ENCODE measurements around the gene EXOC4. TPM values are rescaled to one million over a fixed set of nuclear protein-coding genes. Genes with fewer than 3 reads are reported as not detected.
A peak's percentile ranks its signal among the peaks of the same experiment; 100 is the strongest.

Gene EXOC4
- total RNA-seq, 4 donors from 2014 or later: 82.4 to 204 (median 128) TPM

DNA sequence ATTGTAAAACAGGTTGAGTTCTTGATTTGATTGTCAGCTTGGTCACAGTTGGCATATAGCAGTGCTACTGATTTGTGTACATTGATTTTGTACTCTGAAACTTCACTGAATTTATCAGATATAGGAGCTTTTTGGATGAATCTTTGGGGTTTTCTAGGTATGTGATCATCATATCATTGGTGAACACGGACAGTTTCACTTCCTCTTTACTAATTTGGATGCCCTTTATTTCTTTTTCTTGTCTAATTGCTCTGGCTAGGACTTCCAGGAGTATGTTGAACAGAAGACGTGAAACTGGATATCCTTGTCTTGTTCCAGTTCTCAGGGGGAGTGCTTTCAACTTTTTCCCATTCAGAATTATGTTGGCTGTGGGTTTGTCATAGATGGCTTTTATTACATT is 86.9 kb downstream of the EXOC4 start:
- Histone ChIP-seq H3K9me3 (peaks cover 26 to 28% of the 10 kb centered on the region in 2 donors), H3K27ac (no peak overlapping the region), H3K4me3 (no peak overlapping the region), H3K36me3 (peaks cover 0 to 17% (median 2%) of the 10 kb centered on the region in 4 donors), H3K4me1 (no peaks in the 10 kb centered on the region), H3K27me3 (no peaks in the 10 kb centered on the region)
- intact Hi-C loops (cut with DNase I; ENCODE audit: low total_unique reads) (no loop called here), in situ Hi-C loops (cut with MboI; ENCODE audit: low pct_ligation_motif_present in 1 of 4, low pct_unique_long_range_greater_than_20kb in 1 of 4, low sequenced_read_pairs in 3 of 4) (no loop called here)
- WGBS, 2 donors (ENCODE audit: low coverage in 1 of 2): 81 to 100% methylated on average over 2 of the region's 2 CpGs
- TF ChIP-seq EP300 (IDR thresholded peaks at IDR 0.05; ENCODE audit: low read depth) (no peak), POLR2A (IDR thresholded peaks at IDR 0.05) (no peak), POLR2AphosphoS5 (IDR thresholded peaks at IDR 0.05) (no peak)
- TF ChIP-seq, protein P1, sequence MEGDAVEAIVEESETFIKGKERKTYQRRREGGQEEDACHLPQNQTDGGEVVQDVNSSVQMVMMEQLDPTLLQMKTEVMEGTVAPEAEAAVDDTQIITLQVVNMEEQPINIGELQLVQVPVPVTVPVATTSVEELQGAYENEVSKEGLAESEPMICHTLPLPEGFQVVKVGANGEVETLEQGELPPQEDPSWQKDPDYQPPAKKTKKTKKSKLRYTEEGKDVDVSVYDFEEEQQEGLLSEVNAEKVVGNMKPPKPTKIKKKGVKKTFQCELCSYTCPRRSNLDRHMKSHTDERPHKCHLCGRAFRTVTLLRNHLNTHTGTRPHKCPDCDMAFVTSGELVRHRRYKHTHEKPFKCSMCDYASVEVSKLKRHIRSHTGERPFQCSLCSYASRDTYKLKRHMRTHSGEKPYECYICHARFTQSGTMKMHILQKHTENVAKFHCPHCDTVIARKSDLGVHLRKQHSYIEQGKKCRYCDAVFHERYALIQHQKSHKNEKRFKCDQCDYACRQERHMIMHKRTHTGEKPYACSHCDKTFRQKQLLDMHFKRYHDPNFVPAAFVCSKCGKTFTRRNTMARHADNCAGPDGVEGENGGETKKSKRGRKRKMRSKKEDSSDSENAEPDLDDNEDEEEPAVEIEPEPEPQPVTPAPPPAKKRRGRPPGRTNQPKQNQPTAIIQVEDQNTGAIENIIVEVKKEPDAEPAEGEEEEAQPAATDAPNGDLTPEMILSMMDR (IDR thresholded peaks at IDR 0.05): no peak
- DNase-seq: no peak

DNA sequence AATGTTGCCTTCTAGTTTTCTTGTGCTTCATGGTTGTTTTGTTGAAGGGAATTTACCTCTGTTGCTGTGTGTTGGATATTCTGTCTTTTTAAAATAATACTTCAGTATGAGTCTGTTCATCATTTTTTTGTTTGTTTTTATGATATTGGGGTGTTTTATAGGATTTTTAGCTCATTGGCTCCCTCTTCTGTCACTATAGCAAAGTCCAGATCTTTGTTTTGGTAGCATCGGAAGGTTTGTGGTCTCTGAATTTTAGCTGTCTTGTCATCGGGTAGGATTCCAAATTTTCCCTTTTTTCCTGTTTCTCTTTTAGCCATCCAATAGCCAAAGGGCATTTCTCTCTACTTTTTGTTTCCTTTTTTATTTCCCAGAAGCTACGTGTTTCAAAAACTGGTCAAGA is 91.4 kb downstream of the EXOC4 start:
- intact Hi-C loops (cut with DNase I; ENCODE audit: low total_unique reads): no loop called here
- H3K9me3 ChIP-seq: peaks cover 21% of the 10 kb centered on the region in 2 donors
- DNase-seq: no peak

DNA sequence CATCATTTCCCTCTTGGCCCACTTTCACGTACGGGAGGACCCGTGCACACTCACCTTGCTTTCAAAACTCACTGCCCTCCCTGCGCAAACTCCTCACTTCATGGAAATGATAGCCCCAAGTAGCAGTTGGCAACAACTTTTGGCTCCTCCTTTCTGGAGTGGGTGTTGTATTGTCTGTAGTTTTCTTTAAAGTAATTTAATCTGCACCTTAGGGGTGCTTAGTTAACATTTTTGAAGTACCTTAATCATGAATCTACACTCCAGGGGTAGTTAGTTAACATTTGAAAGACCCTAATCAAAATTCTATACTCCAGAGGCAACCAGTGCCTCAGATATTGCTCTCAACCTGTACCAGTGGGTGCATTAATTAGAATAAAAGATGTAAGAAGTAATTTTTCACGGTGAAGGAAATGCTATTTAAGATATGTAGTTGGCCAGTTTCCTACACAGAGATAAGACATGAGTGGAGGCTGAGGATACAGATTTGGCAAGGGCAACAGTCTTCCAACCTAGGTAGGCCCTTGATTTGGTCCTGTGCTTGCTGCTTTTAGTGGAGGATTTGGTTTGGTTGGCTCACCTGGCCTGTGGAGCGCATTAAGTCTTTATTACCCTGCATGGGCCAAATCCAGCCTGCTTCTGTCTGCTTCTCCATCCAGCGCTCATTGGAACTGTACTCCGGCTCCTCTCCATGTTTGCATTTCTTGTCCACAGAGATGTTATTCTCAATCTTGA is 93.0 kb downstream of the EXOC4 start:
- intact Hi-C loops (cut with DNase I; ENCODE audit: low total_unique reads): no loop called here
- in situ Hi-C loops (cut with MboI; ENCODE audit: low pct_ligation_motif_present in 1 of 4, low pct_unique_long_range_greater_than_20kb in 1 of 4, low sequenced_read_pairs in 3 of 4): no loop called here
- TF ChIP-seq, protein P1 (IDR thresholded peaks at IDR 0.05): no peak
- TF ChIP-seq EP300 (IDR thresholded peaks at IDR 0.05; ENCODE audit: low read depth) (no peak), POLR2A (IDR thresholded peaks at IDR 0.05) (no peak), POLR2AphosphoS5 (IDR thresholded peaks at IDR 0.05) (no peak)

More for the DNA sequence above, 91.4 kb downstream of the EXOC4 start:
- H3K27ac ChIP-seq: no peak overlapping the region
- no peaks in the 10 kb centered on the region for H3K27me3 ChIP-seq
- H3K36me3 ChIP-seq: peaks cover 0 to 9% (median 0%) of the 10 kb centered on the region in 4 donors
- no peak overlapping the region for H3K4me3 ChIP-seq
- TF ChIP-seq EP300 (IDR thresholded peaks at IDR 0.05; ENCODE audit: low read depth): no peak
- TF ChIP-seq, protein P1 (IDR thresholded peaks at IDR 0.05): peak in 1 of 5 experiments; percentile 6
- no peak for TF ChIP-seq POLR2AphosphoS5 (IDR thresholded peaks at IDR 0.05)
- TF ChIP-seq POLR2A (IDR thresholded peaks at IDR 0.05): no peak
- 77 to 80% methylated on average over 3 of the region's 3 CpGs for WGBS, 2 donors (ENCODE audit: low coverage in 1 of 2)
- in situ Hi-C loops (cut with MboI; ENCODE audit: low pct_ligation_motif_present in 1 of 4, low pct_unique_long_range_greater_than_20kb in 1 of 4, low sequenced_read_pairs in 3 of 4): no loop called here
- H3K4me1 ChIP-seq: no peaks in the 10 kb centered on the region

DNA sequence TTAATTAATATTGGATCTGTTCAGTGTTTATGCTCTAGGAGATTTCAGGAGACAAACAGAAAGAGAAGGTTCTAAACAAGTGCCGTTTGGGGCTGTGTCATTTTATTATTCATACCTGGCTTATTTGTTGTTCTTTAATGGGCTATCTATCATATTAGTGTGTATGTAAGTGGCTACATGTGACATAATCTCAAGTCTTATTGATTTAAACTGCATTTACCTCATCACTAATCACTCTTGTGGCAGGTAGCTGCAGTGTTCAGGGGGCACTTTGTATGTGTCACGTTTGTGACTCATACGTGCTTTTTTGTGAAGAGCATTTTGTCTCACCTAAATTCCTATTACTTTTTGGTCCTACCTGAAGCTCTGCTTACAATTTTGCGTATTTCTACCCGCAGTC is 95.4 kb downstream of the EXOC4 start:
- DNase-seq: no peak
- in situ Hi-C loops (cut with MboI; ENCODE audit: low pct_ligation_motif_present in 1 of 4, low pct_unique_long_range_greater_than_20kb in 1 of 4, low sequenced_read_pairs in 3 of 4): no loop called here
- Histone ChIP-seq H3K27ac (no peak overlapping the region), H3K36me3 (no peaks in the 10 kb centered on the region), H3K27me3 (no peaks in the 10 kb centered on the region), H3K4me3 (no peak overlapping the region), H3K9me3 (peaks cover 12 to 15% of the 10 kb centered on the region in 2 donors), H3K4me1 (no peaks in the 10 kb centered on the region)
- TF ChIP-seq EP300 (IDR thresholded peaks at IDR 0.05; ENCODE audit: low read depth) (no peak), POLR2A (IDR thresholded peaks at IDR 0.05) (no peak), POLR2AphosphoS5 (IDR thresholded peaks at IDR 0.05) (no peak)
- TF ChIP-seq, protein P1 (IDR thresholded peaks at IDR 0.05): no peak
- intact Hi-C loops (cut with DNase I; ENCODE audit: low total_unique reads): no loop called here
- 93 to 95% methylated on average over 5 of the region's 5 CpGs for WGBS, 2 donors (ENCODE audit: low coverage in 1 of 2)

More for the DNA sequence above, 93.0 kb downstream of the EXOC4 start:
- Histone ChIP-seq H3K27ac (no peak overlapping the region), H3K9me3 (peaks cover 13% of the 10 kb centered on the region in 2 donors), H3K4me1 (no peaks in the 10 kb centered on the region), H3K4me3 (no peak overlapping the region), H3K36me3 (no peaks in the 10 kb centered on the region), H3K27me3 (no peaks in the 10 kb centered on the region)
- 81% methylated on average over 8 of the region's 8 CpGs for WGBS, 2 donors (ENCODE audit: low coverage in 1 of 2)
- no peak for DNase-seq

Measured in transverse colon (tissue), 4 donors.